Measurements from ENCODE around the gene FKBP6.

FKBP6 gene

DNA sequence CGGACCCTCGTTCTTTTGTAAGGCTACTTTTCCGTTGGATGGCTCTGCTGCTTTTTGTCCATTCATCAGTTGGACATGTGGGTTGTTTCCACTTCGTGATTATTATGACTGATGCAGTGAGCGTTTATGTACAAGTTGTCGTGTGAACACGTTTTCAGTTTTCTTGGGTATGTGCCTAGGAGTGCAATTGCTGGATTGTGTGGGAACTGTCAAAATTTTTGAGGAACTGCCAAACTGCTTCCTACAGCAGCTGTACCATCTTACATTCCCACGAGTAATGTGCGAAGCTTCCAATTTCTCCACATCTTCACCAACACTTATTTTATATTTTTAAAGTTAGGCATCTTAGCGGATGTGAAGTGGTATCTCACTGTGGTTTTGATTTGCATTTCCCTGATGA lies 10.4 kb downstream of the FKBP6 start:
- in situ Hi-C loops (cut with MboI; ENCODE audit: low sequenced_read_pairs) = loop anchor here (10.0 kb wide), 1 partner anchor 396 kb away; the partner anchor contains the start of gene ABHD11
- H3K27me3 ChIP-seq (ENCODE audit: low read depth) = no peaks in the 10 kb centered on the region
- H3K36me3 ChIP-seq (replicated peaks) = no peaks in the 10 kb centered on the region
- DNase-seq (ENCODE audit: low spot score in 2 of 2) = no peak
- H3K9me3 ChIP-seq = no peaks in the 10 kb centered on the region
- H3K4me1 ChIP-seq = no peaks in the 10 kb centered on the region
- no peak overlapping the region for H3K4me3 ChIP-seq

DNA sequence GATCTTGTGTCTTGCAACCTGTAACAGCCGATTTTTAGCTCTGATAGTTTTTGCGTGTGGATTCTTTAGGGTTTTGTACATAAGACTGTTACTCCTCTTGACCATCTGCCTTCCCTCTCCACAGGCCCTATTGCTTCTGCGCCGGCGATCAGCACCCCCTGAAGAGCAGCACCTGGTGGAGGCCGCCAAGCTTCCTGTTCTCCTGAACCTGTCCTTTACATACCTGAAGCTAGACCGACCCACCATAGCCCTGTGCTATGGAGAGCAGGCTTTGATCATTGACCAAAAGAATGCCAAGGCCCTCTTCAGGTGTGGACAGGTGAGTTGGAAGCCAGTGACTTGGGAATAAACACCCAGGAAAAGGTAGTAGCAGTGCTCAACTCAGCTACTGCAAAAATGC lies 12.6 kb downstream of the FKBP6 start:
- Histone ChIP-seq H3K9me3 (no peaks in the 10 kb centered on the region), H3K36me3 (replicated peaks) (no peaks in the 10 kb centered on the region), H3K27me3 (ENCODE audit: low read depth) (no peaks in the 10 kb centered on the region), H3K4me1 (no peaks in the 10 kb centered on the region), H3K4me3 (no peak overlapping the region)
- no peak for DNase-seq (ENCODE audit: low spot score in 2 of 2)
- in situ Hi-C loops (cut with MboI; ENCODE audit: low sequenced_read_pairs) = no loop called here

DNA sequence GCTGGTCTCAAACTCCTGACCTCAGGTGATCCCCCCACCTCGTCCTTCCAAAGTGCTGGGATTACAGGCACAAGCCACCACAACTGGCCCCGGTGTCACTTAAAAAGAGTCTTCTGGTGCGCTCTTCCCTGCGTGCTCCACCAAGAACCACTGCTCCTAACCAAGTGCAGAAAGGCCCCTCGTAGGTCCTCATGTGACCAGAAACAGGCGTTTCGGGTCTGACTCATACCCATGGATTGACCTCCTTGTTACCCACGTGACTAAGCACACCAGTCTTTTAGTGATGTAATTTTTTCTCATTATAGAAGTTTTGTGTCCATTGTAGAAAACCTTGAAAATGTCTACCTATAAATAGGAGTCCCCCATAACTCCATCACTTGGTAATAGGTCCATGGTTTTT lies 13.9 kb downstream of the FKBP6 start:
- no peaks in the 10 kb centered on the region for H3K4me1 ChIP-seq
- in situ Hi-C loops (cut with MboI; ENCODE audit: low sequenced_read_pairs) = no loop called here
- DNase-seq (ENCODE audit: low spot score in 2 of 2) = no peak
- H3K4me3 ChIP-seq = no peak overlapping the region
- no peaks in the 10 kb centered on the region for H3K36me3 ChIP-seq (replicated peaks)
- no peaks in the 10 kb centered on the region for H3K27me3 ChIP-seq (ENCODE audit: low read depth)
- H3K9me3 ChIP-seq = no peaks in the 10 kb centered on the region

DNA sequence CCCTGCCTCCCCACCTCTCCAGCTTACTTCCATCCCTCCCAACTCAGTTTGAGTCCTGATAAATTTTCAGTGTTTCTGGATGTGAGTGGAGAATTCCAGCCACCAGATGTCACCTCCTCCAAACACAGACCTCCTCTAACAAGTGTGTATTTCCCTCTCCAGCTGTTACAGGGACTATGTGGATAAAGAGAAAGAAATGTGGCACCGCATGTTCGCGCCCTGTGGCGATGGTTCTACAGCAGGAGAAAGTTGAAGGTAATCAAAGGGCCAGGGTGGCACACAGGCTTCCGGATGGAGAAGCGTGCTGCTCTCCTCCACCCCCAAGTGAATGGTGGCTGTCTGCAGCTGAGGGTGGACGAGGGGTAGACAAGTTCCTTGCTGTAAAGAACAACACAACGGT lies 14.7 kb downstream of the FKBP6 start:
- Histone ChIP-seq H3K36me3 (replicated peaks) (no peaks in the 10 kb centered on the region), H3K27me3 (ENCODE audit: low read depth) (no peaks in the 10 kb centered on the region), H3K4me3 (no peak overlapping the region), H3K9me3 (no peaks in the 10 kb centered on the region), H3K4me1 (no peaks in the 10 kb centered on the region)
- no peak for DNase-seq (ENCODE audit: low spot score in 2 of 2)
- in situ Hi-C loops (cut with MboI; ENCODE audit: low sequenced_read_pairs) = no loop called here

DNA sequence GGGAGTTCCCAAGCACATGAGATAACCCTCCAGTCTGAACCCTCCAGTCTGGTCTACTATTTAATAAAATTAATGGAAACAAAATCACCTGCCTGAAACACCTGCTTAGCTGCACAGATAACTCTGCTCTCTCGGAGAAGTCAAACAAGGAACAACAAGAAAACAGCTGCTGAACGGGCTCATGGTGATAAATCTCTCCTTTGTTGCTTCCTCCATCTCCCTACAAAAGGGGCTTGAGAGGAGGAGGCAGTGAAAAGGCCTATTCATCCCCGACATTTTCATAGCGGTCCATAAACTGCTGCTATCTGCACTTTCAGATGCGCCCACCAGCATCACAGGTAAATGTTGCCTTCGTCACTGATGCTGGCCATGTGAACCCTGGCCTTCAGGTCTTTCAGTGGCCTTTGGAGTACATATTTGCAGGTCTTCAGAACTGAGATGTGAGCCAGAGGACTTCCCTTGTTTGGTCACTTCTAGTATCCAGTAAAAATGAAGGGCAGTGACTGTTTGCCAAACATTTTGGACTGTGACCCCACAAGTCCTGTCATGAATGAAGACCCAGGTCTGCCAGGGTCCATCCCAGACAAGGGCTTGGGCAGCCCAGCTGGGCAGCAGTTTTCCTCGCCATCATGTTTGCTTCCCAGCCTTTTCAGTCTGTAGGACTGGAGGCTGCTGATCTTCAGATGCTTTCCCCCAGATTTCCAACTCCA lies 15.9 kb downstream of the FKBP6 start:
- H3K9me3 ChIP-seq = no peaks in the 10 kb centered on the region
- in situ Hi-C loops (cut with MboI; ENCODE audit: low sequenced_read_pairs) = no loop called here
- no peaks in the 10 kb centered on the region for H3K4me1 ChIP-seq
- no peak for DNase-seq (ENCODE audit: low spot score in 2 of 2)
- no peaks in the 10 kb centered on the region for H3K27me3 ChIP-seq (ENCODE audit: low read depth)
- H3K36me3 ChIP-seq (replicated peaks) = no peaks in the 10 kb centered on the region
- no peak overlapping the region for H3K4me3 ChIP-seq

GRCh38 chr7:73345538-73345937 lies 17.6 kb downstream of the FKBP6 start:
- DNase-seq (ENCODE audit: low spot score in 2 of 2) = no peak
- no peaks in the 10 kb centered on the region for H3K36me3 ChIP-seq (replicated peaks)
- no peaks in the 10 kb centered on the region for H3K27me3 ChIP-seq (ENCODE audit: low read depth)
- no peak overlapping the region for H3K4me3 ChIP-seq
- no peaks in the 10 kb centered on the region for H3K4me1 ChIP-seq
- H3K9me3 ChIP-seq = no peaks in the 10 kb centered on the region
- in situ Hi-C loops (cut with MboI; ENCODE audit: low sequenced_read_pairs) = no loop called here

DNA sequence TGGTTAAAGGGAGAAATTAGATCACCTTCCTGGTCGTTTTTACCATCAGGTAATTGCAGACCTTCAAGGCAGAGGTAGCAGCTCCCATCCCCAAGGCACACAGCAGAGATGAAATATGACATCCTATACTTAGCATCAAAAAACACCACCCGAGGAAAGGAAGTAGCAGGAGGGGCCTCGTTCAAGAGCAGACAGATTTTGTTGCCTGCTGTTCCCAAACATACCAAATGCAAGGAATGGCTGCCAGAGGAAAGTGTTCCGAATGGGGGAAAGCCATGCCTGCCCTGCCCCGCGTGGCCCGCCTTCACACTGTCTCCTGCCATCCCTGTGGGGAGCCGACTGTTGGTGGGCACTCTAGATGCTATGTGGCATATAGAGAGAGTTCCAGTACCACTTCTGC lies 18.0 kb downstream of the FKBP6 start:
- no peak for DNase-seq (ENCODE audit: low spot score in 2 of 2)
- Histone ChIP-seq H3K9me3 (no peaks in the 10 kb centered on the region), H3K4me3 (no peak overlapping the region), H3K27me3 (ENCODE audit: low read depth) (no peaks in the 10 kb centered on the region), H3K4me1 (no peaks in the 10 kb centered on the region), H3K36me3 (replicated peaks) (no peaks in the 10 kb centered on the region)
- in situ Hi-C loops (cut with MboI; ENCODE audit: low sequenced_read_pairs) = no loop called here

DNA sequence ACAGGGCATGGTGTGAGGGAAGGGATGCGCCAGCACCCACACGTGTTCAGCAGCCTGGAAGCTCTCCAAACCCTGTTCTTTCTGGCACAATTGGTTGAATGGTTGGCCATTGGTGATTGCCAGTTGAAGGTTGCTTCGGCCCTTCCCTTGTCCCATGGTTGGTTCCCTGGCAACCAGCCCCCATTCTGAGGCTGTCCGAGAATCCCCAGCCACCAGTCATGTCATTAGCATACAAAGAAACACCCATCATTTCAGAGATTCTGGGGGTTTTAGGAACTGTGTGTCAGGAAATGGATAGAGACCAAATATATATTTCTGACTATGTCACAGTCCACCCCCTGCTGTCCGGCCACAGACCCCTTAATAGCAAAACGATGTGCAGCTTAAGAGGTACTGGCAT lies 21.8 kb downstream of the FKBP6 start:
- H3K9me3 ChIP-seq = no peaks in the 10 kb centered on the region
- no peaks in the 10 kb centered on the region for H3K36me3 ChIP-seq (replicated peaks)
- no peaks in the 10 kb centered on the region for H3K27me3 ChIP-seq (ENCODE audit: low read depth)
- no peaks in the 10 kb centered on the region for H3K4me1 ChIP-seq
- in situ Hi-C loops (cut with MboI; ENCODE audit: low sequenced_read_pairs) = no loop called here
- no peak overlapping the region for H3K4me3 ChIP-seq
- DNase-seq (ENCODE audit: low spot score in 2 of 2) = no peak

GRCh38 chr7:73350306-73351068 lies 22.5 kb downstream of the FKBP6 start:
- Histone ChIP-seq H3K9me3 (no peaks in the 10 kb centered on the region), H3K27me3 (ENCODE audit: low read depth) (no peaks in the 10 kb centered on the region), H3K36me3 (replicated peaks) (no peaks in the 10 kb centered on the region), H3K4me3 (no peak overlapping the region), H3K4me1 (no peaks in the 10 kb centered on the region)
- in situ Hi-C loops (cut with MboI; ENCODE audit: low sequenced_read_pairs) = no loop called here
- no peak for DNase-seq (ENCODE audit: low spot score in 2 of 2)

DNA sequence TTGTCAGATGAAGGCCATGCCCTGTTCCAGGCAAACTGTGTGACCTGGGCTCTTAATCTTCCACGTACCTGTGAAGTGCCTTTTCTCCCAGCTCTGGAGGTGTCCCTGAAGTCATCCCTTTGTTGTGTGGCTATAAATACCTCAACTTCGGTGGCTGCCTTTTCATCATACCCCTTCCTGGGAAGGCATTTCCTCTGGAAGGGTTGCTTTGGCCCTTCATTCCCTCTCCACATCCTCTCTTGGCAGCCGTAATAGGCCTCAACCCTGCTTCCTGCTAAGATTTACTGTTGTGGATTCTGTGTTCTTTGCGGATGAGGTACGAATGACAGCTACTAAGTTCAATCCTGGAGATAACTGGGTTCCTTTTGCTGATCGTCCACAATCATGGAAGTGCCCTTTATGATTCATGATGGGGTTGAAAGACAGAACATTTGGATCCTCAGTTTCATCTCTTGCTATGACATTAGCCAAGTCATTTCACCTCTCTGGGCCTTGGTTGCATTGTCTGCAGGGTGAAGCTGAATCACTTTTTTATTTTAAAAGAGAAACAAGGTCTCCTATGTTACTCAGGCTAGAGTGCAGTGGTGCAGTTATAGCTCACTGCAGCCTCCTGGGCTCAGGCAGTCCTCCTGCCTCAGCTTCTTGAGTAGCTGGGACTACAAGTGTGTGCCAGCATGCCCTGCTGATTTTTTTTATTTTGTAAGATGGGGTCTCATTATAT lies 23.6 kb downstream of the FKBP6 start:
- no peak for DNase-seq (ENCODE audit: low spot score in 2 of 2)
- Histone ChIP-seq H3K27me3 (ENCODE audit: low read depth) (no peaks in the 10 kb centered on the region), H3K36me3 (replicated peaks) (no peaks in the 10 kb centered on the region), H3K9me3 (no peaks in the 10 kb centered on the region), H3K4me3 (no peak overlapping the region), H3K4me1 (no peaks in the 10 kb centered on the region)
- in situ Hi-C loops (cut with MboI; ENCODE audit: low sequenced_read_pairs) = no loop called here

DNA sequence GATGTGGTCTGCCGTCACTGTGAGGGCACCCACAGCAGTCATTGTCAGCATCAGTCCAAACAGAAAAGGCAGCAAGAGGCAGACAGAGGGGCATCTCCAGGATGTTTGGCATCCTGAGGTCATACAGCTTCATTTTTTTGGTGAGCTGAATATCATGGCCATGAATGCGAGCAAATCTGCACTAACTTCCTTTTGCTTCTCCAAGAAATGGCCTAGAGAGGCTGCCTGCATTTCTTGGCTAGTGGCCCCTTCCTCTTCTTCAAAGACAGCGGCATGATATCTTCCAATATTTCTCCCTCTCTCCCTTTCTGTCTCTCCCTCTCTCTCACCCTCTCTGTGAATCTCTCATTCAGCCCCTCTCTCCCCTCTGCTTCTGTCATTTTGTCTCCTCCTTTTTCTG lies 24.8 kb downstream of the FKBP6 start:
- Histone ChIP-seq H3K4me1 (no peaks in the 10 kb centered on the region), H3K9me3 (no peaks in the 10 kb centered on the region), H3K36me3 (replicated peaks) (no peaks in the 10 kb centered on the region), H3K4me3 (no peak overlapping the region), H3K27me3 (ENCODE audit: low read depth) (no peaks in the 10 kb centered on the region)
- DNase-seq (ENCODE audit: low spot score in 2 of 2) = no peak
- in situ Hi-C loops (cut with MboI; ENCODE audit: low sequenced_read_pairs) = no loop called here

- Histone ChIP-seq H3K36me3 (replicated peaks) (no peaks in the 10 kb centered on the region), H3K27me3 (ENCODE audit: low read depth) (no peaks in the 10 kb centered on the region), H3K4me1 (no peaks in the 10 kb centered on the region), H3K4me3 (no peak overlapping the region), H3K9me3 (no peaks in the 10 kb centered on the region)
- in situ Hi-C loops (cut with MboI; ENCODE audit: low sequenced_read_pairs) = no loop called here
- no peak for DNase-seq (ENCODE audit: low spot score in 2 of 2)
Measured at GRCh38 chr7:73353243-73353642, 25.3 kb downstream of the FKBP6 start.

DNA sequence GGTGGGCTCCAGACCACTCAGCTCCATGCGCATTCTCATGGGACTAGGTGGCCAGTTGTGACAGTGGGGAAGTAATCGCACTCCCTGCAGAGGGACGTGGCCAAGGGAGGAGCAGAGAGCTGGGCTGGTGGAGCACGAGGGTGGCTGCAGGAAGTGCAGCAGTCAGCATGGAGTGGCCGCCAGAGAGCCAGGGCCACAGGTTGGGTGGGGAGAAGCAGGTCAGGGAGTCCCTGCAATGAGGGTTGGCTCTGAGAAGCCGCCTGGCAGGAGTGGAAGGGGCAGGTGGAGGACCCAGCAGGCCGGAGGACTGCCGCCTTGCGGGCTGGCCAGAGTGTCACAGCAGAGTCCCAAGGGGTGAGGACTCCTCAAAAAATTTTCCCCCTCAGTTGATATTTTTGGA lies 26.2 kb downstream of the FKBP6 start:
- in situ Hi-C loops (cut with MboI; ENCODE audit: low sequenced_read_pairs) = no loop called here

DNA sequence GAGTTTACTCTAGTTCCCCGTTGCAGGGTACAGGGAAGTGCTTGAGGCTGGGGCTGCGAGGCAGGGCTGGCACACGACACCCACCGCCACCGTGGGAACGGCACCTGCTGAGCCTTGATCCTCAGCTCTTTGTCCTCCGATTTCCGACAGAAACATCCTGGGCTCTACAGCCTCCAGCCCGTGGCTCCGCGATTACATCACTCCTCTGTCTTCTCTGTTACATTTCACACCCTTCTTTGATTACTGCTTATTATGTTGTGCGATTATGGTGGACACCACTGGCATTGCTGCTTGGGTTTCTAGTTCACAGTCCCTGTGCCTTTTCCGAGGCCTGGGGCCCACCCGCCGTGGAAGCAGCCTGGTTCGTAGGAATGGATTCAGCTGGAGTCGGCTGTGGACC lies 26.9 kb downstream of the FKBP6 start:
- no peak overlapping the region for H3K4me3 ChIP-seq
- H3K27me3 ChIP-seq (ENCODE audit: low read depth) = no peaks in the 10 kb centered on the region
- in situ Hi-C loops (cut with MboI; ENCODE audit: low sequenced_read_pairs) = no loop called here
- H3K36me3 ChIP-seq (replicated peaks) = no peaks in the 10 kb centered on the region
- no peak for DNase-seq (ENCODE audit: low spot score in 2 of 2)
- no peaks in the 10 kb centered on the region for H3K4me1 ChIP-seq
- no peaks in the 10 kb centered on the region for H3K9me3 ChIP-seq

More for the DNA sequence above, 26.2 kb downstream of the FKBP6 start:
- Histone ChIP-seq H3K36me3 (replicated peaks) (no peaks in the 10 kb centered on the region), H3K4me3 (no peak overlapping the region), H3K9me3 (no peaks in the 10 kb centered on the region), H3K4me1 (no peaks in the 10 kb centered on the region), H3K27me3 (ENCODE audit: low read depth) (no peaks in the 10 kb centered on the region)
- no peak for DNase-seq (ENCODE audit: low spot score in 2 of 2)

Data from HAP-1 (cell line).